SK-N-SH (cell line): ENCODE measurements around the gene HS3ST4.

ENCODE experiments used
- CTCF ChIP-seq: fragments of 200-600 bp; sonication (generic); IDR thresholded peaks from 2 replicates; pipeline ENCODE4 v1.6.1; 2017; ENCODE audit warnings: antibody characterized with exemption, mild to moderate bottlenecking, moderate library complexity
- TEAD4 ChIP-seq: IDR thresholded peaks from 2 replicates; pipeline ENCODE4 v1.4.0; 2012; ENCODE audit warnings: mild to moderate bottlenecking, borderline replicate concordance; ENCODE audit not compliant: insufficient read depth

GRCh38 chr16:26031286-26031685 lies 339.5 kb downstream of the HS3ST4 start:
- no peak for TF ChIP-seq TEAD4
- no peak for TF ChIP-seq CTCF
